K562 (cell line): Measurements from ENCODE around the gene CBLC. TPM values are rescaled to one million over a fixed set of nuclear protein-coding genes. Genes with fewer than 3 reads are reported as not detected.

ENCODE experiments used
- ATAC-seq: fragments of 200-7000 bp; cut with Tn5 transposase; 3 replicates; pipeline ENCODE4 v1.9.1; 2020; ENCODE audit warnings: moderate library complexity
- BruUV-seq: library from RNA; stranded (reverse); fragments of 400-500 nt; replicated peaks from 2 replicates; lab custom pipeline; 2021; lab: Mats Ljungman, UMichigan
- CTCF ChIA-PET: fragments of 300-600 bp; formaldehyde crosslinking; extraction: SDS; loops from one replicate; lab custom pipeline; 2021; ENCODE audit warnings: low intra/inter-chr PET ratio; lab: Yijun Ruan, JAX
- POLR2A ChIA-PET: fragments of 300-600, 350-650 bp; sonication (Branson Sonifier 250); formaldehyde crosslinking; extraction: SDS; loops from one replicate; lab custom pipeline; 2021; ENCODE audit warnings: antibody characterized with exemption, inconsistent platforms; lab: Yijun Ruan, JAX
- DNase-seq, 4 experiments: peaks; one replicate each; pipeline versions ENCODE4 v3.0.0 to v3.0.0-alpha.2; 2011 to 2018; ENCODE audit warnings: low spot score in 3 of 4, mixed read lengths in 3 of 4; ENCODE audit errors: extremely low read depth in 1 of 4
- FAIRE-seq: peaks from 2 replicates; lab custom pipeline; 2011; peaks lifted over from hg19 to GRCh38; lab: Jason Lieb, UNC
- H2AFZ ChIP-seq: 2 replicates; pipeline ENCODE4 v1.6.0; 2011; ENCODE audit warnings: low read depth, low read length, control low read depth, inconsistent platforms
- H3K27ac ChIP-seq: fragments of 200-600 bp; 3 replicates; pipeline ENCODE4 v1.8.0; 2011; ENCODE audit warnings: low read depth, mild to moderate bottlenecking, control low read depth, inconsistent platforms, low read length, moderate library complexity, mixed read lengths; ENCODE audit errors: extremely low read depth
- H3K27me3 ChIP-seq, 2 experiments: fragments of 300-600 bp in 1 of 2; 2 replicates in 1 of 2; 3 replicates in 1 of 2; pipeline versions ENCODE4 v1.6.0 to v1.8.0; 2011; ENCODE audit warnings: inconsistent platforms in 2 of 2, low read length in 2 of 2, mild to moderate bottlenecking in 1 of 2, mixed read lengths in 1 of 2, moderate library complexity in 1 of 2; ENCODE audit not compliant: control insufficient read depth in 2 of 2, insufficient read depth in 2 of 2
- H3K36me3 ChIP-seq: fragments of 300-600 bp; 3 replicates; pipeline ENCODE4 v1.8.0; 2011; ENCODE audit warnings: mild to moderate bottlenecking, low read length, inconsistent platforms; ENCODE audit not compliant: control insufficient read depth, insufficient read depth
- H3K4me1 ChIP-seq, 2 experiments: fragments of 200-600 bp in 1 of 2; replicated peaks in 1 of 2; 2 replicates in 1 of 2; 3 replicates in 1 of 2; pipeline versions ENCODE4 v1.5.1 to v1.8.0; 2011; ENCODE audit warnings: inconsistent platforms in 2 of 2, low read length in 2 of 2, mild to moderate bottlenecking in 1 of 2, mixed read lengths in 1 of 2, moderate library complexity in 1 of 2; ENCODE audit not compliant: control insufficient read depth in 2 of 2, insufficient read depth in 2 of 2
- H3K4me2 ChIP-seq: 2 replicates; pipeline ENCODE4 v1.6.1; 2011; ENCODE audit warnings: low read length, control low read depth, inconsistent platforms, mixed read lengths; ENCODE audit not compliant: insufficient read depth
- H3K4me3 ChIP-seq: fragments of 200-600 bp; sonication (generic), shearing (Covaris generic); 2 replicates; pipeline ENCODE4 v1.5.1; 2016; ENCODE audit warnings: control low read depth, inconsistent platforms
- H3K79me2 ChIP-seq: fragments of 200-600 bp; 3 replicates; pipeline ENCODE4 v1.8.0; 2011; ENCODE audit warnings: low read length, inconsistent platforms; ENCODE audit not compliant: control insufficient read depth, insufficient read depth
- H3K9ac ChIP-seq, 2 experiments: 2 replicates each; pipeline versions ENCODE4 v1.6.0 to v1.6.1; 2011; ENCODE audit warnings: low read depth in 2 of 2, low read length in 2 of 2, control low read depth in 1 of 2, inconsistent platforms in 1 of 2, mild to moderate bottlenecking in 1 of 2, mixed read lengths in 1 of 2; ENCODE audit not compliant: insufficient read depth in 1 of 2
- H3K9me1 ChIP-seq: one replicate; pipeline ENCODE4 v1.6.0; 2011; ENCODE audit warnings: inconsistent platforms, mild to moderate bottlenecking, low read length, moderate library complexity; ENCODE audit not compliant: control insufficient read depth, insufficient read depth
- H3K9me3 ChIP-seq: replicated peaks from 2 replicates; pipeline ENCODE4 v1.5.1; 2011; ENCODE audit warnings: low read depth, low read length, inconsistent platforms; ENCODE audit not compliant: control insufficient read depth, insufficient read depth
- H4K20me1 ChIP-seq: replicated peaks from 2 replicates; pipeline ENCODE4 v1.6.1; 2011; ENCODE audit warnings: low read length, inconsistent platforms, mixed read lengths; ENCODE audit not compliant: control insufficient read depth, insufficient read depth
- BMI1 ChIP-seq: fragments of 150-350 bp; IDR thresholded peaks from 2 replicates; pipeline ENCODE4 v1.6.1; 2014; ENCODE audit warnings: low read length
- CAMTA2 ChIP-seq: fragments of 250-450 bp; sonication (Bioruptor Pico); conservative IDR thresholded peaks from 2 replicates; pipeline ENCODE4 v1.5.1; 2022
- CBFA2T2 ChIP-seq: fragments of 450-650 bp; conservative IDR thresholded peaks from 2 replicates; pipeline ENCODE4 v1.6.1; 2017; ENCODE audit warnings: mild to moderate bottlenecking
- CHD4 ChIP-seq: fragments of 200-600 bp; sonication (generic); IDR thresholded peaks from 3 replicates; pipeline ENCODE4 v1.6.1; 2012; ENCODE audit warnings: low read depth, mild to moderate bottlenecking, mixed read lengths, low read length, inconsistent platforms; ENCODE audit not compliant: insufficient read depth, insufficient replicate concordance, poor library complexity, severe bottlenecking
- HDGF ChIP-seq: fragments of 450-650 bp; IDR thresholded peaks from 2 replicates; pipeline ENCODE4 v1.6.1; 2016
- KDM1A ChIP-seq, 2 experiments: fragments of 450-650 bp; IDR thresholded peaks; 2 replicates each; pipeline ENCODE4 v1.6.1; 2016; ENCODE audit warnings: mild to moderate bottlenecking in 2 of 2
- MXI1 ChIP-seq: IDR thresholded peaks from 2 replicates; pipeline ENCODE4 v1.6.1; 2011; ENCODE audit warnings: low read depth, mild to moderate bottlenecking, improper control_type of control experiment, low read length
- NCOA2 ChIP-seq, 2 experiments: fragments of 450-650 bp; IDR thresholded peaks; 2 replicates each; pipeline ENCODE4 v1.6.1; 2018; ENCODE audit warnings: mild to moderate bottlenecking in 2 of 2, moderate library complexity in 1 of 2; ENCODE audit not compliant: partially characterized antibody in 2 of 2
- NCOR1 ChIP-seq: fragments of 450-650 bp; IDR thresholded peaks from 2 replicates; pipeline ENCODE4 v1.6.1; 2016; ENCODE audit warnings: mild to moderate bottlenecking, moderate library complexity
- NR2C1 ChIP-seq, 2 experiments: fragments of 450-650 bp; IDR thresholded peaks; 2 replicates each; pipeline ENCODE4 v1.6.1; 2017; ENCODE audit warnings: mild to moderate bottlenecking in 2 of 2, antibody characterized with exemption in 1 of 2, inconsistent platforms in 1 of 2, missing compliant biosample characterization in 1 of 2, missing genetic modification characterization in 1 of 2
- POLR2G ChIP-seq: fragments of 200-400 bp; formaldehyde crosslinking; IDR thresholded peaks from 2 replicates; pipeline ENCODE4 v1.6.1; 2017; ENCODE audit warnings: low read depth, mild to moderate bottlenecking, antibody characterized with exemption, low read length, moderate library complexity
- RAD51 ChIP-seq: fragments of 450-650 bp; IDR thresholded peaks from 2 replicates; pipeline ENCODE4 v1.7.1; 2016; ENCODE audit warnings: low read depth, mild to moderate bottlenecking, borderline replicate concordance
- RCOR1 ChIP-seq, 2 experiments: IDR thresholded peaks; 2 replicates each; pipeline ENCODE4 v1.6.1; 2012; ENCODE audit warnings: low read depth in 2 of 2, low read length in 2 of 2, borderline replicate concordance in 1 of 2, improper control_type of control experiment in 1 of 2
- SMARCE1 ChIP-seq: fragments of 450-650 bp; IDR thresholded peaks from 2 replicates; pipeline ENCODE4 v1.7.1; 2016; ENCODE audit warnings: mild to moderate bottlenecking
- SPI1 ChIP-seq: IDR thresholded peaks from 2 replicates; pipeline ENCODE4 v1.6.1; 2011; ENCODE audit warnings: low read depth, low read length, control low read depth, borderline replicate concordance
- TBL1XR1 ChIP-seq, 2 experiments: IDR thresholded peaks; 2 replicates each; pipeline ENCODE4 v1.6.1; 2012; ENCODE audit warnings: improper control_type of control experiment in 2 of 2, low read length in 2 of 2, mild to moderate bottlenecking in 1 of 2
- ZFPM2 ChIP-seq: fragments of 250-450 bp; sonication (Bioruptor Pico); IDR thresholded peaks from 2 replicates; pipeline ENCODE4 v1.5.1; 2022; ENCODE audit warnings: mild to moderate bottlenecking
- ZNF12 ChIP-seq: sonication (generic); formaldehyde crosslinking; IDR thresholded peaks from 2 replicates; pipeline ENCODE4 v1.4.0; 2020; ENCODE audit warnings: mild to moderate bottlenecking, missing genetic modification reagents
- WGBS: fragments of 100-300 bp; shearing (Covaris generic); methylation state at CpG from one replicate; pipeline ENCODE4 v1.1.6; 2016; ENCODE audit warnings: low coverage, mixed read lengths; ENCODE audit not compliant: insufficient coverage; ENCODE audit errors: missing lambda C conversion rate; 5-methylcytosine and 5-hydroxymethylcytosine counted together
- in situ Hi-C: fragments of 300-500 bp; cut with MboI; formaldehyde crosslinking; loops from 4 replicates; pipeline ENCODE4 v1.15.0; 2018; ENCODE audit warnings: inconsistent platforms, mixed read lengths
- intact Hi-C: fragments of 100-400 bp; cut with micrococcal nuclease; formaldehyde crosslinking; loops from 2 replicates; pipeline ENCODE4 v1.14.2; 2022
- polyA plus RNA-seq, 8 experiments: library from polyadenylated mRNA; depleted of rRNA in 4 of 8; stranded (reverse) in 5 of 8; unstranded in 3 of 8; fragments of >200 nt; fragmentation: Nextera tagmentation in 2 of 8; fragmentation: Illumina TruSeq in 1 of 8; extraction: Ambion mirVana in 2 of 8; extraction: Trizol in 1 of 8; gene quantifications; 2 replicates each; pipeline versions ENCODE4 v1.2.1 to v1.2.3, GENCODE V29; 2011 to 2014; ENCODE audit warnings: inconsistent platforms in 1 of 8, missing spikeins in 1 of 8
- total RNA-seq, 7 experiments: library from RNA; depleted of rRNA in 6 of 7; stranded (reverse); fragments of >200 nt in 6 of 7; fragmentation: Illumina TruSeq in 2 of 7; extraction: Trizol in 2 of 7; gene quantifications; 2 replicates each; pipeline versions ENCODE4 v1.2.1 to v1.2.3, GENCODE V29; 2011 to 2021; ENCODE audit warnings: low replicate concordance in 1 of 7

Gene CBLC
- total and polyA plus RNA-seq, 9 of the 15 experiments (the other 6 are each of a cell fraction or from before 2014, with no cell fraction given) = 0.09 TPM; not detected in 8

GRCh38 chr19:44746946-44747738, 30.5 kb upstream of the CBLC start:
- H3K27ac ChIP-seq = peak overlapping the region; percentile 58; the same call in 2 of the 3 replicates
- WGBS = 3% methylated on average over 19 of the region's 34 CpGs
- H3K27me3 ChIP-seq = no peaks in the 10 kb centered on the region
- TF ChIP-seq SMARCE1 (0 out of 2 replicates have a peak, but pooled peaks have one; percentile 23), NR2C1 (IDR thresholded peaks at IDR 0.05) (no peak), NR2C1 (tag; IDR thresholded peaks at IDR 0.05) (0 out of 2 replicates have a peak, but pooled peaks have one; percentile 6), RAD51 (no peak), TBL1XR1 (IDR thresholded peaks at IDR 0.05; ENCODE audit: low read length in 2 of 2) (peak in 1 of 2 experiments; percentile 31; a peak in 1 of 4 replicates), RCOR1 (IDR thresholded peaks at IDR 0.05; ENCODE audit: borderline replicate concordance in 1 of 2, low read depth in 2 of 2, low read length in 2 of 2) (0 out of 4 replicates have a peak, but pooled peaks of 1 of the 2 experiments have one; percentile 64), HDGF (no peak), SPI1 (peak; percentile 82; the same call in 1 of the 2 replicates), ZFPM2 (CRISPR knock-in tag) (no peak), ZNF12 (CRISPR knock-in tag) (no peak), CHD4 (peak; percentile 52), POLR2G (peak; percentile 54), NCOR1 (peak; percentile 39; the same call in 1 of the 2 replicates), NCOA2 (IDR thresholded peaks at IDR 0.05; ENCODE audit: partially characterized antibody in 2 of 2) (no peak), KDM1A (IDR thresholded peaks at IDR 0.05) (peak; percentile 74 to 88; a peak in 3 of 4 replicates), CBFA2T2 (no peak), CAMTA2 (CRISPR knock-in tag) (no peak), MXI1 (0 out of 2 replicates have a peak, but pooled peaks have one; percentile 17), BMI1 (no peak)

More at GRCh38 chr19:44746946-44747738, 30.5 kb upstream of the CBLC start:
- Histone ChIP-seq H3K9me3 (no peaks in the 10 kb centered on the region), H3K4me2 (peak overlapping the region; percentile 89), H3K36me3 (no peaks in the 10 kb centered on the region), H2AFZ (peak overlapping the region; percentile 86), H3K4me3 (peak overlapping the region; percentile 45), H3K79me2 (no peaks in the 10 kb centered on the region), H4K20me1 (no peaks in the 10 kb centered on the region), H3K9ac (peak overlapping the region; percentile 2 to 88; a peak in 3 of 4 replicates), H3K9me1 (no peaks in the 10 kb centered on the region), H3K4me1 (peaks cover 12 to 38% of the 10 kb centered on the region in 2 experiments)
- no TSS peak for BruUV-seq
- in situ Hi-C loops = no loop called here
- FAIRE-seq = peak; percentile 97
- ChIA-PET POLR2A (no interaction called here), CTCF (no interaction called here)
- peak; percentile 94 for ATAC-seq
- intact Hi-C loops = no loop called here
- DNase-seq = peak; percentile 93 to 95 (median 94)
